SK-N-SH (cell line): ENCODE data around the gene GMEB1.

Experiments
- CHD2 ChIP-seq: fragments of 150-350 bp; IDR thresholded peaks from 2 replicates; pipeline ENCODE4 v1.6.1; 2018; ENCODE audit warnings: low read length; ENCODE audit not compliant: partially characterized antibody
- JUND ChIP-seq: IDR thresholded peaks from 2 replicates; pipeline ENCODE4 v1.4.0; 2012
- TF ChIP-seq, protein P1 (sequence below): fragments of 200-600 bp; sonication (generic); IDR thresholded peaks from 2 replicates; pipeline ENCODE4 v1.6.1; 2017; ENCODE audit warnings: antibody characterized with exemption, mild to moderate bottlenecking, moderate library complexity

DNA sequence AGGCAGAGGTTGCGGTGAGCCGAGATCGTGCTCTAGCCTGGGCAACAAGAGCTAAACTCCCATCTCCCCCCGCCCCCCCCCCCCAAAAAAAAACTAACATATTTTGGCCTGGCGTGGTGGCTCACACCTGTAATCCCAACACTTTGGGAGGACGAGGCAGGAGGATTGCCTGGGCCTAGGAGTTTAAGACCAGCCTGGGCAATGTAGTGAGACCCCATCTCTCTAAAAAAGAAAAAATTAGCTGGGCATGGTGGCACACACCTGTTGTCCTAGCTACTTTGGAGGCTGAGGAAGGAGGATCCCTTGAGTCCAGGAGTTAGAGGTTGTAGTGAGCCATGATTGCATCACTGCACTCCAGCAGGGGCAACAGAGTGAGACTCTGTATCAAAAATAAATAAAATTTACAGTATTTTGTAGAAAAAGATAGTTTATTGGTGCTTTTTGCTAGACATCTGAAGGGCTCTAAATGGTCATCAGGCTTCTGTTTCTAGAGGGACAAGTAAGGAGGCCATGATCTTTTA is 77.1 kb downstream of the GMEB1 start:
- TF ChIP-seq, protein P1, sequence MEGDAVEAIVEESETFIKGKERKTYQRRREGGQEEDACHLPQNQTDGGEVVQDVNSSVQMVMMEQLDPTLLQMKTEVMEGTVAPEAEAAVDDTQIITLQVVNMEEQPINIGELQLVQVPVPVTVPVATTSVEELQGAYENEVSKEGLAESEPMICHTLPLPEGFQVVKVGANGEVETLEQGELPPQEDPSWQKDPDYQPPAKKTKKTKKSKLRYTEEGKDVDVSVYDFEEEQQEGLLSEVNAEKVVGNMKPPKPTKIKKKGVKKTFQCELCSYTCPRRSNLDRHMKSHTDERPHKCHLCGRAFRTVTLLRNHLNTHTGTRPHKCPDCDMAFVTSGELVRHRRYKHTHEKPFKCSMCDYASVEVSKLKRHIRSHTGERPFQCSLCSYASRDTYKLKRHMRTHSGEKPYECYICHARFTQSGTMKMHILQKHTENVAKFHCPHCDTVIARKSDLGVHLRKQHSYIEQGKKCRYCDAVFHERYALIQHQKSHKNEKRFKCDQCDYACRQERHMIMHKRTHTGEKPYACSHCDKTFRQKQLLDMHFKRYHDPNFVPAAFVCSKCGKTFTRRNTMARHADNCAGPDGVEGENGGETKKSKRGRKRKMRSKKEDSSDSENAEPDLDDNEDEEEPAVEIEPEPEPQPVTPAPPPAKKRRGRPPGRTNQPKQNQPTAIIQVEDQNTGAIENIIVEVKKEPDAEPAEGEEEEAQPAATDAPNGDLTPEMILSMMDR: no peak
- TF ChIP-seq JUND: no peak
- TF ChIP-seq CHD2: no peak
